DND-41 (cell line): Measurements from ENCODE around the gene MRPS18A.

Source experiments
- ATAC-seq: fragments of 200-7000 bp; cut with Tn5 transposase; 3 replicates; pipeline ENCODE4 v1.9.1; 2021; ENCODE audit warnings: low read depth; ENCODE audit not compliant: insufficient read depth
- DNase-seq: peaks from one replicate; pipeline ENCODE4 v3.0.0-alpha.2; 2020
- H2AFZ ChIP-seq: 2 replicates; pipeline ENCODE4 v1.6.0; 2012; ENCODE audit warnings: low read depth, low read length
- H3K27ac ChIP-seq: 2 replicates; pipeline ENCODE4 v1.5.1; 2012; ENCODE audit warnings: low read length, inconsistent platforms
- H3K27me3 ChIP-seq: fragments of 200-600 bp; sonication (generic); 2 replicates; pipeline ENCODE4 v1.6.0; 2012; ENCODE audit warnings: low read length, mild to moderate bottlenecking, inconsistent platforms; ENCODE audit not compliant: insufficient read depth, poor library complexity
- H3K36me3 ChIP-seq: 2 replicates; pipeline ENCODE4 v1.5.1; 2012; ENCODE audit warnings: low read length, inconsistent platforms; ENCODE audit not compliant: insufficient read depth
- H3K4me1 ChIP-seq: 2 replicates; pipeline ENCODE4 v1.5.1; 2012; ENCODE audit warnings: mild to moderate bottlenecking, low read length; ENCODE audit not compliant: insufficient read depth
- H3K4me2 ChIP-seq: 2 replicates; pipeline ENCODE4 v1.6.0; 2012; ENCODE audit warnings: mild to moderate bottlenecking, moderate library complexity, low read length, inconsistent platforms; ENCODE audit not compliant: insufficient read depth
- H3K4me3 ChIP-seq, 2 experiments: fragments of 200-600 bp in 1 of 2; shearing (Covaris generic) in 1 of 2; 2 replicates each; pipeline ENCODE4 v1.5.1; 2012 to 2016; ENCODE audit warnings: inconsistent platforms in 2 of 2, low read length in 2 of 2, mild to moderate bottlenecking in 2 of 2, low read depth in 1 of 2, moderate library complexity in 1 of 2
- H3K79me2 ChIP-seq: 2 replicates; pipeline ENCODE4 v1.6.0; 2012; ENCODE audit warnings: low read length, inconsistent platforms; ENCODE audit not compliant: insufficient read depth
- H3K9ac ChIP-seq: 2 replicates; pipeline ENCODE4 v1.6.0; 2012; ENCODE audit warnings: low read depth, mild to moderate bottlenecking, inconsistent platforms, low read length, moderate library complexity
- H3K9me3 ChIP-seq: 2 replicates; pipeline ENCODE4 v1.5.1; 2012; ENCODE audit warnings: low read length, moderate library complexity, mild to moderate bottlenecking, inconsistent platforms; ENCODE audit not compliant: insufficient read depth, severe bottlenecking
- H4K20me1 ChIP-seq: 2 replicates; pipeline ENCODE4 v1.6.0; 2012; ENCODE audit warnings: low read length; ENCODE audit not compliant: insufficient read depth
- CTCF ChIP-seq: IDR thresholded peaks from 2 replicates; pipeline ENCODE4 v1.5.1; 2012; ENCODE audit warnings: borderline replicate concordance, low read length, moderate library complexity, mild to moderate bottlenecking; ENCODE audit not compliant: poor library complexity, severe bottlenecking; ENCODE audit errors: extremely low read depth
- EZH2 ChIP-seq: IDR thresholded peaks from 3 replicates; pipeline ENCODE4 v1.6.1; 2012; ENCODE audit warnings: borderline replicate concordance, low read depth, mild to moderate bottlenecking, moderate library complexity, low read length, inconsistent platforms; ENCODE audit not compliant: severe bottlenecking

MRPS18A gene

DNA sequence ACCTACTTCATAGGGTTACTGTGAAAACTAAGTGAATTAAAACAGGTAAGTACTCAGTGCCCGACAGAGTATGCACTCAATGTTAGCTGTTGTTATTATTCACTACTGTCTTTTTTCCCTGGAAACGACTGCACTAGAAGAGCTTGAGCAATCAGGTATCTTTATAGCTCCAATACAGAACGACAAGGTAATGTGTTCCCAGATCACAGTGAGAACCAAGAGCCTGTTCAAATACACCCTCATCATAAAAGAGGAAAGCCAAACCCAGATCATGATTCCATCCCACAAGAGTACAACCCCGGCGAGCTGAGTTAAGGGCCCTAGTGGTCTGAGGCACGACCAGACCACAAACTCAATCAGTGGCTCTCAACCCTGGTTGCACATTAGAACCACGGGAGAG is 9.8 kb downstream of the MRPS18A start:
- Histone ChIP-seq H3K4me2 (no peak overlapping the region), H3K36me3 (peaks cover 92% of the 10 kb centered on the region), H3K4me1 (no peaks in the 10 kb centered on the region), H3K4me3 (no peak overlapping the region), H3K27ac (no peak overlapping the region), H3K79me2 (peaks cover 22% of the 10 kb centered on the region), H3K27me3 (no peaks in the 10 kb centered on the region), H2AFZ (no peak overlapping the region), H4K20me1 (peaks cover 31% of the 10 kb centered on the region; the same call in 1 of the 2 replicates), H3K9ac (no peak overlapping the region), H3K9me3 (no peaks in the 10 kb centered on the region)
- no peak for TF ChIP-seq CTCF
- ATAC-seq (no peak), DNase-seq (no peak)

- Histone ChIP-seq H3K4me1 (no peaks in the 10 kb centered on the region), H3K4me3 (no peak overlapping the region), H3K9ac (no peak overlapping the region), H3K79me2 (peaks cover 15% of the 10 kb centered on the region), H3K36me3 (peaks cover 94% of the 10 kb centered on the region), H2AFZ (no peak overlapping the region), H3K27me3 (no peaks in the 10 kb centered on the region), H3K4me2 (no peak overlapping the region), H3K27ac (no peak overlapping the region), H4K20me1 (peaks cover 24% of the 10 kb centered on the region; the same call in 1 of the 2 replicates), H3K9me3 (no peaks in the 10 kb centered on the region)
- ATAC-seq = no peak
- no peak for TF ChIP-seq CTCF
- no peak for TF ChIP-seq EZH2
- no peak for DNase-seq
These were observed 10.5 kb downstream of the MRPS18A start for GRCh38 chr6:43676962-43677606.

DNA sequence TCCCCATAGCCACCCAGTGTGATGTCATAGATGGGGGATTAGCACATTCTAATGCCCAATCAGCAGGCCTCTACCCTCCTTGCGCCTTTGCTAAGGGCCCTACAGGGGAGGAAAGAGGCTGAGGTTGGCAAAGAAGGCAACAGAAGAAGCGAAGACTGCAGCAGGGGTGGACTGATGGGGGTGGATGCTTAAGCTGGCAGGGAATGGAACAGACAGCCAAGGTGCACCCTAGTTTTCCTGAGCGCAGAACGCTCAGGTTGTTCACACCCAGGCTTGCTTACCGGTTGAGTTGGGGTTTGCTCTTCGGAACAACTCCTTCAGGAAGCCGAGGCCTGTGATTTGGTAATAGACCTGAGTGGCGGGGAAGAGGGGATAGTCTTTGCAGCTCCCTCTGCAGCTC is 12.7 kb downstream of the MRPS18A start:
- H2AFZ ChIP-seq = no peak overlapping the region
- no peaks in the 10 kb centered on the region for H3K79me2 ChIP-seq
- DNase-seq (no peak), ATAC-seq (no peak)
- H3K27me3 ChIP-seq = no peaks in the 10 kb centered on the region
- peaks cover 7% of the 10 kb centered on the region; the same call in 1 of the 2 replicates for H4K20me1 ChIP-seq
- no peak overlapping the region for H3K4me2 ChIP-seq
- H3K4me3 ChIP-seq = no peak overlapping the region
- no peaks in the 10 kb centered on the region for H3K9me3 ChIP-seq
- H3K36me3 ChIP-seq = peaks cover 88% of the 10 kb centered on the region
- TF ChIP-seq CTCF = no peak
- H3K9ac ChIP-seq = no peak overlapping the region
- H3K27ac ChIP-seq = no peak overlapping the region
- H3K4me1 ChIP-seq = no peaks in the 10 kb centered on the region

- no peak overlapping the region for H3K4me2 ChIP-seq
- H3K4me1 ChIP-seq = no peaks in the 10 kb centered on the region
- peaks cover 82% of the 10 kb centered on the region for H3K36me3 ChIP-seq
- DNase-seq (no peak), ATAC-seq (no peak)
- no peak overlapping the region for H3K27ac ChIP-seq
- H3K9me3 ChIP-seq = no peaks in the 10 kb centered on the region
- no peak overlapping the region for H3K4me3 ChIP-seq
- H3K79me2 ChIP-seq = no peaks in the 10 kb centered on the region
- no peak overlapping the region for H2AFZ ChIP-seq
- H3K27me3 ChIP-seq = no peaks in the 10 kb centered on the region
- no peak for TF ChIP-seq EZH2
- no peak for TF ChIP-seq CTCF
- 0 out of 2 replicates have a peak, but pooled peaks cover 3% of the 10 kb centered on the region for H4K20me1 ChIP-seq
- H3K9ac ChIP-seq = no peak overlapping the region
These were observed 13.3 kb downstream of the MRPS18A start for GRCh38 chr6:43674291-43674690.
